DND-41 (cell line): Measurements from ENCODE around the gene GALNTL6.

Experiments
- ATAC-seq: fragments of 200-7000 bp; cut with Tn5 transposase; 3 replicates; pipeline ENCODE4 v1.9.1; 2021; ENCODE audit warnings: low read depth; ENCODE audit not compliant: insufficient read depth
- DNase-seq: peaks from one replicate; pipeline ENCODE4 v3.0.0-alpha.2; 2020
- H2AFZ ChIP-seq: 2 replicates; pipeline ENCODE4 v1.6.0; 2012; ENCODE audit warnings: low read depth, low read length
- H3K27ac ChIP-seq: 2 replicates; pipeline ENCODE4 v1.5.1; 2012; ENCODE audit warnings: low read length, inconsistent platforms
- H3K27me3 ChIP-seq: fragments of 200-600 bp; sonication (generic); 2 replicates; pipeline ENCODE4 v1.6.0; 2012; ENCODE audit warnings: low read length, mild to moderate bottlenecking, inconsistent platforms; ENCODE audit not compliant: insufficient read depth, poor library complexity
- H3K36me3 ChIP-seq: 2 replicates; pipeline ENCODE4 v1.5.1; 2012; ENCODE audit warnings: low read length, inconsistent platforms; ENCODE audit not compliant: insufficient read depth
- H3K4me1 ChIP-seq: 2 replicates; pipeline ENCODE4 v1.5.1; 2012; ENCODE audit warnings: mild to moderate bottlenecking, low read length; ENCODE audit not compliant: insufficient read depth
- H3K4me2 ChIP-seq: 2 replicates; pipeline ENCODE4 v1.6.0; 2012; ENCODE audit warnings: mild to moderate bottlenecking, moderate library complexity, low read length, inconsistent platforms; ENCODE audit not compliant: insufficient read depth
- H3K4me3 ChIP-seq, 2 experiments: fragments of 200-600 bp in 1 of 2; shearing (Covaris generic) in 1 of 2; 2 replicates each; pipeline ENCODE4 v1.5.1; 2012 to 2016; ENCODE audit warnings: inconsistent platforms in 2 of 2, low read length in 2 of 2, mild to moderate bottlenecking in 2 of 2, low read depth in 1 of 2, moderate library complexity in 1 of 2
- H3K79me2 ChIP-seq: 2 replicates; pipeline ENCODE4 v1.6.0; 2012; ENCODE audit warnings: low read length, inconsistent platforms; ENCODE audit not compliant: insufficient read depth
- H3K9ac ChIP-seq: 2 replicates; pipeline ENCODE4 v1.6.0; 2012; ENCODE audit warnings: low read depth, mild to moderate bottlenecking, inconsistent platforms, low read length, moderate library complexity
- H3K9me3 ChIP-seq: 2 replicates; pipeline ENCODE4 v1.5.1; 2012; ENCODE audit warnings: low read length, moderate library complexity, mild to moderate bottlenecking, inconsistent platforms; ENCODE audit not compliant: insufficient read depth, severe bottlenecking
- H4K20me1 ChIP-seq: 2 replicates; pipeline ENCODE4 v1.6.0; 2012; ENCODE audit warnings: low read length; ENCODE audit not compliant: insufficient read depth
- CTCF ChIP-seq: IDR thresholded peaks from 2 replicates; pipeline ENCODE4 v1.5.1; 2012; ENCODE audit warnings: borderline replicate concordance, low read length, moderate library complexity, mild to moderate bottlenecking; ENCODE audit not compliant: poor library complexity, severe bottlenecking; ENCODE audit errors: extremely low read depth
- EZH2 ChIP-seq: IDR thresholded peaks from 3 replicates; pipeline ENCODE4 v1.6.1; 2012; ENCODE audit warnings: borderline replicate concordance, low read depth, mild to moderate bottlenecking, moderate library complexity, low read length, inconsistent platforms; ENCODE audit not compliant: severe bottlenecking

The GALNTL6 gene

GRCh38 chr4:172619218-172619617, 806.0 kb downstream of the GALNTL6 start:
- no peak overlapping the region for H3K27ac ChIP-seq
- H3K9ac ChIP-seq, result no peak overlapping the region
- no peak for ATAC-seq
- no peaks in the 10 kb centered on the region for H4K20me1 ChIP-seq
- no peaks in the 10 kb centered on the region for H3K27me3 ChIP-seq
- H3K4me3 ChIP-seq, result no peak overlapping the region
- H3K36me3 ChIP-seq, result no peaks in the 10 kb centered on the region
- no peak for TF ChIP-seq EZH2
- TF ChIP-seq CTCF, result no peak
- H3K79me2 ChIP-seq, result no peaks in the 10 kb centered on the region
- no peak overlapping the region for H2AFZ ChIP-seq
- H3K9me3 ChIP-seq, result no peaks in the 10 kb centered on the region
- no peak for DNase-seq
- no peak overlapping the region for H3K4me2 ChIP-seq
- H3K4me1 ChIP-seq, result no peaks in the 10 kb centered on the region

- TF ChIP-seq CTCF (no peak), EZH2 (no peak)
- H4K20me1 ChIP-seq, result no peaks in the 10 kb centered on the region
These were observed 806.6 kb downstream of the GALNTL6 start for GRCh38 chr4:172619798-172620197.

GRCh38 chr4:172628263-172628662, 815.1 kb downstream of the GALNTL6 start:
- Histone ChIP-seq H3K79me2 (no peaks in the 10 kb centered on the region), H3K4me2 (no peak overlapping the region), H3K9me3 (no peaks in the 10 kb centered on the region), H4K20me1 (no peaks in the 10 kb centered on the region), H3K27ac (no peak overlapping the region), H3K27me3 (no peaks in the 10 kb centered on the region), H3K9ac (no peak overlapping the region), H3K4me3 (no peak overlapping the region), H3K4me1 (no peaks in the 10 kb centered on the region), H3K36me3 (no peaks in the 10 kb centered on the region), H2AFZ (no peak overlapping the region)
- TF ChIP-seq EZH2 (no peak), CTCF (no peak)
- no peak for DNase-seq
- ATAC-seq, result no peak

More at GRCh38 chr4:172619798-172620197, 806.6 kb downstream of the GALNTL6 start:
- no peak for ATAC-seq
- Histone ChIP-seq H3K4me1 (no peaks in the 10 kb centered on the region), H3K27me3 (no peaks in the 10 kb centered on the region), H2AFZ (no peak overlapping the region), H3K79me2 (no peaks in the 10 kb centered on the region), H3K27ac (no peak overlapping the region), H3K4me3 (no peak overlapping the region), H3K36me3 (no peaks in the 10 kb centered on the region), H3K9ac (no peak overlapping the region), H3K9me3 (no peaks in the 10 kb centered on the region), H3K4me2 (no peak overlapping the region)
- no peak for DNase-seq

- Histone ChIP-seq H3K4me1 (no peaks in the 10 kb centered on the region), H3K4me2 (no peak overlapping the region), H4K20me1 (no peaks in the 10 kb centered on the region), H3K27me3 (no peaks in the 10 kb centered on the region), H3K9me3 (no peaks in the 10 kb centered on the region), H3K79me2 (no peaks in the 10 kb centered on the region), H3K27ac (no peak overlapping the region), H3K36me3 (no peaks in the 10 kb centered on the region), H3K4me3 (no peak overlapping the region), H2AFZ (no peak overlapping the region), H3K9ac (no peak overlapping the region)
- TF ChIP-seq CTCF (no peak), EZH2 (no peak)
- ATAC-seq, result no peak
- DNase-seq, result no peak
These were observed 817.1 kb downstream of the GALNTL6 start for GRCh38 chr4:172630280-172630679.
